Measurements from ENCODE around the gene PM20D1. TPM values are rescaled to one million over a fixed set of nuclear protein-coding genes. Genes with fewer than 3 reads are reported as not detected.

PM20D1 gene
- total RNA-seq, 1 donor from 2014 or later: not detected

DNA sequence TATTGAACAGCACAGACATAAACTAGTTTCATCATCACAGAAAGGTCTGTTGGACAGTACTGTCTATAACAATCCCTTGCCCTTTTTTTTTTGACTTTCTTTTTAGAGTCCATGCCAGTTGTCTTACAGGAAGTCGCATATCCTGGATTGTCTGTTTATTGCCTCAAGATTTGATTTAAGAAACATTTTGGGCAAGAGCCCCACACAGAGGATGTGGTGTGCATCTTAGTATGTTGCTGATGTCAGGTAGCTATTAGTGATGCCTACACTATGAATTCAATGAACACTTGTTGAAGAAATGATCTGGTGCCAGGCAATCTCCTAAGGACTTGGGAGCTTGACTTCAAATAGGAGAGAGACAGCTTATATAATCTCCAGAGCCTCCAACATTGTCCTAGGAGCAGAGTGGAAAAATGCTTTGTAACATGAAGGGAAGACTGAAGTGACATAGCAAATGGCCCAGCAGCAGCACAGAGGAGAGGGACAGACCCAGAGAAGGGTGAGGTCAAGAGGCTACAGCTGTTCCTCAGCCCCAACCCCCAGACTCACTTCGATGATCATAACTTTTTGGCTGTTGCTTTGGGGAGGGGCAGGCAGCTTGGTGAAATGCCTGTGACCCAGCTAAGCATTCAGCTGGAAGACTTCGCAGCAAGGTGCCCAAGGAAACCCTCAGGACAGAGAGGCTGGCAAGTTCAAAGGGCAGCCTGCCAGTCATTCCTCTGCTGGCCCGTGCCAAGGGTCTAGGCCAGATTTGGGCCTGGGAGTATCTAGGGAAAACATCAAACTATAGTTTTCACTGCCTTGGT is 67.1 kb downstream of the PM20D1 start:
- no peak for FAIRE-seq

DNA sequence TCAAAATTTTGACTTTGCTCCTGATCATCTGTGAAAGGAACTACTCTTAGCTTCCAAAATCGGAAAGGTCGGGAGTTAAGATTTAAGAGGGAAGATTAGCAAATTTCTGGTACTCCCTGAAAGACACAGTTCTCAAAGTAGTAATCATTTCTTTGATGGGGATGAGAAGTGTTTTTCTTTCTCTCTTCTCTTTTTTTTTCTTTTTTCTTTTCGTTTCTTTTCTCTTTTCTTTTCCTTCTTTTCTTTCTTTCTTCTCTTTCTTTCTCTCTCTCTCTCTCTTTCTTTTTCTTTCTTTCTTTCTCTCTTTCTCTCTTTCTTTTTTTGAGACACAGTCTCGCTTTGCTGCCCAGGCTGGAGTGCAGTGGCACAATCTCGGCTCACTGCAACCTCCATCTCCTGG is 69.6 kb downstream of the PM20D1 start:
- no peak for DNase-seq (ENCODE audit: low read depth)
- Mint-ChIP-seq H3K9me3 (ENCODE audit: unreplicated experiment) (no peaks in the 10 kb centered on the region), H3K4me1 (ENCODE audit: low read depth, unreplicated experiment) (peaks cover 1% of the 10 kb centered on the region), H3K36me3 (ENCODE audit: low read depth, unreplicated experiment) (no peaks in the 10 kb centered on the region), H3K27me3 (ENCODE audit: low read depth, unreplicated experiment) (peaks cover 6% of the 10 kb centered on the region), H3K4me3 (ENCODE audit: unreplicated experiment) (no peak overlapping the region), H3K27ac (ENCODE audit: unreplicated experiment) (no peak overlapping the region)
- H3K27me3 ChIP-seq (ENCODE audit: insufficient read depth, low read length): peaks cover 2% of the 10 kb centered on the region
- no peak for TF ChIP-seq EZH2 (IDR thresholded peaks at IDR 0.05; ENCODE audit: insufficient read depth, low read length)
- TF ChIP-seq, protein P1, sequence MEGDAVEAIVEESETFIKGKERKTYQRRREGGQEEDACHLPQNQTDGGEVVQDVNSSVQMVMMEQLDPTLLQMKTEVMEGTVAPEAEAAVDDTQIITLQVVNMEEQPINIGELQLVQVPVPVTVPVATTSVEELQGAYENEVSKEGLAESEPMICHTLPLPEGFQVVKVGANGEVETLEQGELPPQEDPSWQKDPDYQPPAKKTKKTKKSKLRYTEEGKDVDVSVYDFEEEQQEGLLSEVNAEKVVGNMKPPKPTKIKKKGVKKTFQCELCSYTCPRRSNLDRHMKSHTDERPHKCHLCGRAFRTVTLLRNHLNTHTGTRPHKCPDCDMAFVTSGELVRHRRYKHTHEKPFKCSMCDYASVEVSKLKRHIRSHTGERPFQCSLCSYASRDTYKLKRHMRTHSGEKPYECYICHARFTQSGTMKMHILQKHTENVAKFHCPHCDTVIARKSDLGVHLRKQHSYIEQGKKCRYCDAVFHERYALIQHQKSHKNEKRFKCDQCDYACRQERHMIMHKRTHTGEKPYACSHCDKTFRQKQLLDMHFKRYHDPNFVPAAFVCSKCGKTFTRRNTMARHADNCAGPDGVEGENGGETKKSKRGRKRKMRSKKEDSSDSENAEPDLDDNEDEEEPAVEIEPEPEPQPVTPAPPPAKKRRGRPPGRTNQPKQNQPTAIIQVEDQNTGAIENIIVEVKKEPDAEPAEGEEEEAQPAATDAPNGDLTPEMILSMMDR (IDR thresholded peaks at IDR 0.05; ENCODE audit: insufficient read depth, low read depth, low read length): no peak
- FAIRE-seq: no peak
- no peak overlapping the region for H3K4me3 ChIP-seq (ENCODE audit: insufficient read depth, low read depth, low read length)
- H3K9ac ChIP-seq (ENCODE audit: low read length): no peak overlapping the region
- H2AFZ ChIP-seq (ENCODE audit: low read depth, low read length): no peak overlapping the region
- no peaks in the 10 kb centered on the region for H3K79me2 ChIP-seq (ENCODE audit: insufficient read depth, low read length)
- no peaks in the 10 kb centered on the region for H3K36me3 ChIP-seq (ENCODE audit: insufficient read depth, low read length)
- H3K27ac ChIP-seq (ENCODE audit: low read depth, low read length): no peak overlapping the region
- H3K4me1 ChIP-seq (ENCODE audit: insufficient read depth, low read length): peaks cover 10% of the 10 kb centered on the region
- no peaks in the 10 kb centered on the region for H3K9me3 ChIP-seq (ENCODE audit: insufficient read depth, low read depth, low read length)
- no peak overlapping the region for H3K4me2 ChIP-seq (ENCODE audit: low read length)
- no peaks in the 10 kb centered on the region for H4K20me1 ChIP-seq (ENCODE audit: insufficient read depth, low read length)

More for the DNA sequence above, 67.1 kb downstream of the PM20D1 start:
- Mint-ChIP-seq H3K4me3 (ENCODE audit: unreplicated experiment) (no peak overlapping the region), H3K36me3 (ENCODE audit: low read depth, unreplicated experiment) (no peaks in the 10 kb centered on the region), H3K27me3 (ENCODE audit: low read depth, unreplicated experiment) (peaks cover 6% of the 10 kb centered on the region), H3K4me1 (ENCODE audit: low read depth, unreplicated experiment) (no peaks in the 10 kb centered on the region), H3K27ac (ENCODE audit: unreplicated experiment) (no peak overlapping the region), H3K9me3 (ENCODE audit: unreplicated experiment) (no peaks in the 10 kb centered on the region)
- Histone ChIP-seq H3K4me1 (ENCODE audit: insufficient read depth, low read length) (peaks cover 5% of the 10 kb centered on the region), H3K9ac (ENCODE audit: low read length) (no peak overlapping the region), H3K36me3 (ENCODE audit: insufficient read depth, low read length) (no peaks in the 10 kb centered on the region), H3K27me3 (ENCODE audit: insufficient read depth, low read length) (peaks cover 2% of the 10 kb centered on the region), H3K4me3 (ENCODE audit: insufficient read depth, low read depth, low read length) (no peak overlapping the region), H3K9me3 (ENCODE audit: insufficient read depth, low read depth, low read length) (no peaks in the 10 kb centered on the region), H3K4me2 (ENCODE audit: low read length) (no peak overlapping the region), H4K20me1 (ENCODE audit: insufficient read depth, low read length) (no peaks in the 10 kb centered on the region), H3K27ac (ENCODE audit: low read depth, low read length) (no peak overlapping the region), H3K79me2 (ENCODE audit: insufficient read depth, low read length) (no peaks in the 10 kb centered on the region), H2AFZ (ENCODE audit: low read depth, low read length) (no peak overlapping the region)
- no peak for DNase-seq (ENCODE audit: low read depth)
- TF ChIP-seq EZH2 (IDR thresholded peaks at IDR 0.05; ENCODE audit: insufficient read depth, low read length): no peak
- TF ChIP-seq, protein P1 (IDR thresholded peaks at IDR 0.05; ENCODE audit: insufficient read depth, low read depth, low read length): no peak

Other genes starting within 250 kb of the PM20D1 start
- gene ELK4, start 218.1 kb downstream of the PM20D1 start, total RNA-seq: 28.4 and 31.3 TPM in 2 replicates
- gene SLC45A3, start 169.6 kb downstream of the PM20D1 start, total RNA-seq: 6.8 and 7.1 TPM in 2 replicates
- gene NUCKS1, start 100.0 kb downstream of the PM20D1 start, total RNA-seq: 156 and 169 TPM in 2 replicates
- 11.0 and 13.3 TPM in 2 replicates for gene RAB29, start 74.7 kb downstream of the PM20D1 start, total RNA-seq
- gene SLC41A1, start 36.9 kb downstream of the PM20D1 start, total RNA-seq: 22.4 and 23.3 TPM in 2 replicates
- gene SLC26A9, start 93.3 kb upstream of the PM20D1 start, total RNA-seq: not detected in 2 replicates
- gene RAB7B, start 153.3 kb upstream of the PM20D1 start, total RNA-seq: 6.6 and 8.1 TPM in 2 replicates
- gene CTSE, start 173.8 kb upstream of the PM20D1 start, total RNA-seq: not detected in 2 replicates
- not detected in 2 replicates for gene RHEX, start 203.0 kb upstream of the PM20D1 start, total RNA-seq